GM12878 (cell line): ENCODE measurements around the gene FUT6. TPM values are rescaled to one million over a fixed set of nuclear protein-coding genes. Genes with fewer than 3 reads are reported as not detected.

Source experiments
- ATAC-seq: fragments of 200-7000 bp; cut with Tn5 transposase; 3 replicates; pipeline ENCODE4 v1.9.1; 2020; ENCODE audit warnings: mild to moderate bottlenecking, moderate library complexity
- BruUV-seq: library from RNA; stranded (reverse); fragments of 400-500 nt; replicated peaks from 2 replicates; lab custom pipeline; 2021; lab: Mats Ljungman, UMichigan
- CTCF ChIA-PET: fragments of 300-600 bp; sonication (Branson Sonifier 250); formaldehyde crosslinking; extraction: SDS; loops from one replicate; lab custom pipeline; 2021; ENCODE audit warnings: inconsistent platforms; lab: Yijun Ruan, JAX
- POLR2A ChIA-PET: fragments of 350-600 bp; formaldehyde crosslinking; extraction: SDS; loops from one replicate; lab custom pipeline; 2021; ENCODE audit warnings: inconsistent platforms; lab: Charles Lee
- RAD21 ChIA-PET: fragments of 300-600 bp; sonication (Branson Sonifier 250); formaldehyde crosslinking; loops from one replicate; lab custom pipeline; 2023; ENCODE audit warnings: antibody characterized with exemption; ENCODE audit not compliant: unreplicated experiment; lab: Charles Lee
- SMC1A ChIA-PET: fragments of 300-600 bp; sonication (Branson Sonifier 250); formaldehyde crosslinking; loops from one replicate; lab custom pipeline; 2023; ENCODE audit not compliant: unreplicated experiment, uncharacterized antibody; lab: Charles Lee
- DNase-seq: peaks from one replicate; pipeline ENCODE4 v3.0.0-alpha.2; 2011; ENCODE audit warnings: low read depth, low spot score
- FAIRE-seq: peaks from 3 replicates; lab custom pipeline; 2011; peaks lifted over from hg19 to GRCh38; lab: Jason Lieb, UNC
- H2AFZ ChIP-seq: 2 replicates; pipeline ENCODE4 v1.6.0; 2011; ENCODE audit warnings: low read depth, low read length, control low read depth; ENCODE audit not compliant: control insufficient read depth
- H3K27ac ChIP-seq: 2 replicates; pipeline ENCODE4 v1.5.1; 2011; ENCODE audit warnings: control low read depth; ENCODE audit not compliant: control insufficient read depth, insufficient read depth
- H3K27me3 ChIP-seq, 2 experiments: replicated peaks in 1 of 2; 2 replicates each; pipeline versions ENCODE4 v1.6.0 to v1.6.1; 2011; ENCODE audit warnings: low read length in 1 of 2; ENCODE audit not compliant: control insufficient read depth in 2 of 2, insufficient read depth in 2 of 2
- H3K36me3 ChIP-seq, 2 experiments: 2 replicates each; pipeline ENCODE4 v1.5.1; 2011; ENCODE audit warnings: low read length in 1 of 2; ENCODE audit not compliant: control insufficient read depth in 2 of 2, insufficient read depth in 2 of 2
- H3K4me1 ChIP-seq: 2 replicates; pipeline ENCODE4 v1.6.1; 2011; ENCODE audit warnings: mild to moderate bottlenecking, low read length, moderate library complexity, mixed read lengths; ENCODE audit not compliant: control insufficient read depth, insufficient read depth
- H3K4me2 ChIP-seq: 2 replicates; pipeline ENCODE4 v1.6.0; 2011; ENCODE audit warnings: control low read depth; ENCODE audit not compliant: control insufficient read depth, insufficient read depth
- H3K4me3 ChIP-seq: fragments of 200-600 bp; sonication (generic); 2 replicates; pipeline ENCODE4 v1.5.1; 2016
- H3K79me2 ChIP-seq: 2 replicates; pipeline ENCODE4 v1.6.0; 2011; ENCODE audit warnings: low read length; ENCODE audit not compliant: control insufficient read depth, insufficient read depth
- H3K9ac ChIP-seq: 2 replicates; pipeline ENCODE4 v1.8.0; 2011; ENCODE audit warnings: low read length, control low read depth, mixed read lengths; ENCODE audit not compliant: control insufficient read depth, insufficient read depth
- H3K9me3 ChIP-seq: replicated peaks from 3 replicates; pipeline ENCODE4 v1.5.1; 2011; ENCODE audit warnings: mild to moderate bottlenecking, low read length; ENCODE audit not compliant: control insufficient read depth, insufficient read depth
- H4K20me1 ChIP-seq: 2 replicates; pipeline ENCODE4 v1.6.0; 2011; ENCODE audit not compliant: control insufficient read depth, insufficient read depth
- CHD2 ChIP-seq: IDR thresholded peaks from 2 replicates; pipeline ENCODE4 v1.6.1; 2011; ENCODE audit warnings: low read depth, low read length, improper control_type of control experiment, borderline replicate concordance
- CHD4 ChIP-seq: fragments of 200-600 bp; sonication (generic); IDR thresholded peaks from 2 replicates; pipeline ENCODE4 v1.6.1; 2016; ENCODE audit warnings: mild to moderate bottlenecking
- HCFC1 ChIP-seq: fragments of 150-350 bp; IDR thresholded peaks from 2 replicates; pipeline ENCODE4 v1.6.1; 2014; ENCODE audit warnings: low read length
- MEF2B ChIP-seq: fragments of 450-650 bp; IDR thresholded peaks from 2 replicates; pipeline ENCODE4 v1.6.1; 2018; ENCODE audit warnings: mild to moderate bottlenecking, moderate library complexity; ENCODE audit not compliant: partially characterized antibody, poor library complexity, severe bottlenecking
- PAX5 ChIP-seq: IDR thresholded peaks from 2 replicates; pipeline ENCODE4 v1.6.1; 2011; ENCODE audit warnings: low read depth, low read length, borderline replicate concordance
- SIX5 ChIP-seq: IDR thresholded peaks from 2 replicates; pipeline ENCODE4 v1.6.1; 2011; ENCODE audit warnings: mild to moderate bottlenecking, low read depth, low read length, moderate library complexity; ENCODE audit not compliant: severe bottlenecking
- SREBF1 ChIP-seq: IDR thresholded peaks from 2 replicates; pipeline ENCODE4 v1.6.1; 2012; ENCODE audit warnings: mild to moderate bottlenecking, low read length
- TBL1XR1 ChIP-seq: IDR thresholded peaks from 2 replicates; pipeline ENCODE4 v1.6.1; 2012; ENCODE audit warnings: low read depth, low read length, improper control_type of control experiment
- ZNF622 ChIP-seq: fragments of 450-650 bp; IDR thresholded peaks from 2 replicates; pipeline ENCODE4 v1.6.1; 2017; ENCODE audit warnings: mild to moderate bottlenecking, inconsistent platforms
- WGBS: methylation state at CpG from one replicate; pipeline ENCODE4 v1.1.6; 2016; ENCODE audit warnings: low lambda C conversion rate; ENCODE audit not compliant: insufficient replicate concordance, insufficient coverage; ENCODE audit errors: missing lambda C conversion rate; 5-methylcytosine and 5-hydroxymethylcytosine counted together
- in situ Hi-C: fragments of 300-500 bp; cut with MboI; formaldehyde crosslinking; loops from 9 replicates; pipeline ENCODE4 v1.14.3; 2018; ENCODE audit warnings: mixed read lengths
- intact Hi-C: fragments of 100-400 bp; cut with micrococcal nuclease; formaldehyde crosslinking; loops from one replicate; pipeline ENCODE4 v1.14.2; 2022; ENCODE audit not compliant: unreplicated experiment
- polyA plus RNA-seq, 11 experiments: library from polyadenylated mRNA; depleted of rRNA in 4 of 11; unstranded in 6 of 11; stranded (reverse) in 5 of 11; fragments of >200 nt; fragmentation: Nextera tagmentation in 4 of 11; fragmentation: Illumina TruSeq in 1 of 11; extraction: Ambion mirVana in 4 of 11; extraction: Trizol in 1 of 11; gene quantifications; 1 replicate in 1 of 11; 2 replicates in 10 of 11; pipeline versions ENCODE4 v1.2.1 to v1.2.3, GENCODE V29; 2011 to 2016; ENCODE audit warnings: inconsistent platforms in 2 of 11, missing spikeins in 2 of 11, low read depth in 1 of 11
- total RNA-seq, 4 experiments: library from RNA; depleted of rRNA in 3 of 4; stranded (reverse); fragments of >200 nt in 3 of 4; fragmentation: Illumina TruSeq in 1 of 4; extraction: Trizol in 1 of 4; gene quantifications; 2 replicates each; pipeline versions ENCODE4 v1.2.1 to v1.2.3, GENCODE V29; 2013 to 2021
- TF ChIP-seq, protein P1 (sequence below): fragments of 450-650 bp; formaldehyde crosslinking; IDR thresholded peaks from 2 replicates; pipeline ENCODE4 v1.5.0; 2022; ENCODE audit warnings: mild to moderate bottlenecking, missing genetic modification characterization
- TF ChIP-seq, protein P2 (sequence below): IDR thresholded peaks from 2 replicates; pipeline ENCODE4 v1.6.1; 2011; ENCODE audit warnings: mild to moderate bottlenecking, low read depth, low read length, moderate library complexity; ENCODE audit not compliant: insufficient replicate concordance
- TF ChIP-seq, protein P3 (sequence below): fragments of 450-650 bp; IDR thresholded peaks from 2 replicates; pipeline ENCODE4 v1.6.1; 2017; ENCODE audit warnings: borderline replicate concordance

The FUT6 gene
- total and polyA plus RNA-seq, 10 of the 15 experiments (the other 5 are each of a cell fraction or from before 2014, with no cell fraction given): not detected

DNA sequence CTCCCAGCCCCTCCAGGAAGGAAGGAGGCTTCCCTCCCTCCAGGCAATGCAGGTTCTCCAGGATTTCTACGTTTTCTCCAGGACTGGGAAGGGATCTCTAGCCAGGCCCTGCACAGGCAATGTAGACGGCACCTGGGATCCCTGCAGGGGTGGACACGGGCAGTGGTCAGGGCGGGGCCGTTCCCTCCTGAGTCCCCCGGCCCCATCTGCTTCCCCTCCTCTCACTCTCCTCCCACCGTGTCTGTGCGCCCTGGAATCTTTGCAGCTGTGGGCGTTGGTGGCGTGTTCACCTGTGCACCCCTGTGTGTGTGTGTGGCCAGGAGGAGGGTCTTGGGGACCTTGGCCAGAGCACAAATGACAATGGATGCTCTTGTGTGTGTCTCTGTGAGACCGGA lies 24.7 kb downstream of the FUT6 start (continued):
- TF ChIP-seq, protein P1, sequence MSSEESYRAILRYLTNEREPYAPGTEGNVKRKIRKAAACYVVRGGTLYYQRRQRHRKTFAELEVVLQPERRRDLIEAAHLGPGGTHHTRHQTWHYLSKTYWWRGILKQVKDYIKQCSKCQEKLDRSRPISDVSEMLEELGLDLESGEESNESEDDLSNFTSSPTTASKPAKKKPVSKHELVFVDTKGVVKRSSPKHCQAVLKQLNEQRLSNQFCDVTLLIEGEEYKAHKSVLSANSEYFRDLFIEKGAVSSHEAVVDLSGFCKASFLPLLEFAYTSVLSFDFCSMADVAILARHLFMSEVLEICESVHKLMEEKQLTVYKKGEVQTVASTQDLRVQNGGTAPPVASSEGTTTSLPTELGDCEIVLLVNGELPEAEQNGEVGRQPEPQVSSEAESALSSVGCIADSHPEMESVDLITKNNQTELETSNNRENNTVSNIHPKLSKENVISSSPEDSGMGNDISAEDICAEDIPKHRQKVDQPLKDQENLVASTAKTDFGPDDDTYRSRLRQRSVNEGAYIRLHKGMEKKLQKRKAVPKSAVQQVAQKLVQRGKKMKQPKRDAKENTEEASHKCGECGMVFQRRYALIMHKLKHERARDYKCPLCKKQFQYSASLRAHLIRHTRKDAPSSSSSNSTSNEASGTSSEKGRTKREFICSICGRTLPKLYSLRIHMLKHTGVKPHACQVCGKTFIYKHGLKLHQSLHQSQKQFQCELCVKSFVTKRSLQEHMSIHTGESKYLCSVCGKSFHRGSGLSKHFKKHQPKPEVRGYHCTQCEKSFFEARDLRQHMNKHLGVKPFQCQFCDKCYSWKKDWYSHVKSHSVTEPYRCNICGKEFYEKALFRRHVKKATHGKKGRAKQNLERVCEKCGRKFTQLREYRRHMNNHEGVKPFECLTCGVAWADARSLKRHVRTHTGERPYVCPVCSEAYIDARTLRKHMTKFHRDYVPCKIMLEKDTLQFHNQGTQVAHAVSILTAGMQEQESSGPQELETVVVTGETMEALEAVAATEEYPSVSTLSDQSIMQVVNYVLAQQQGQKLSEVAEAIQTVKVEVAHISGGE (CRISPR knock-in tag): no peak
- no peak for TF ChIP-seq PAX5
- no peak for TF ChIP-seq SIX5

DNA sequence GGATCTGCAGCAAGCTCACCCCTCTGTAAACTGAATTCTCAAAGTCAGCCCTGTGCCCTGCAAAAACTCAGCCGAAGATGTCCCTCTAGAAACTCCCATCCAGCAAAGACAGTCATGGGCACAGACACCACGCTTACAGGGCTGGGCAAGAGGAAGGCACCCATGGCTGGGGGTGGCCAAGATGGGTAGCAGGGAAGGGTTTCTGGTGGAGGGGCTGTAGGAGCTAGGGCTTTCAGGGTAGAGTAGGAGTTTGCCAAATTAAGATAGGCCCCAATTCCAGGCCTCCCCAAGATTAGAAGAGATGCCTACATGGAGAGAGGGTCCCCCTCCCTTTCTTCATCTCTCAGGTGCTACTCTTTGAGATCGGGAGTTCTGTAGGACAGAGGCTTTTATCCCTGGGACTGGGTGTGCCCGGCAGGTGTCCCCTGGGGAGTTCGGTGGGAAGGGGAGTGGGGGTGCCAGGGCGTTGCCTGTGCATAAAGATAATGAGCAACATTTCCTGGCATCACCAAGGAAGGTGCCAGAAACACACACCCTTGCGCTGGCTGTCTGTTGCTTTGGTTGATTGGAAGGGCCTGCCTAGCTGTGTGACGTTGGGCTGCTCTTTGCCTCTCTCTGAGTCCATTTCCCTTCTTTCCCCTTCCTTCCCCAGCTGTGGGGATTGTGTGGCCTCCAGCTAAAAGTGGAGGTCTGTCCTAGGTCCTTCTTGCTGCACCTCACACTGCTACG lies 25.2 kb downstream of the FUT6 start:
- no peaks in the 10 kb centered on the region for H3K27me3 ChIP-seq
- H3K4me3 ChIP-seq: no peak overlapping the region
- H3K4me1 ChIP-seq: no peaks in the 10 kb centered on the region
- H3K9me3 ChIP-seq: no peaks in the 10 kb centered on the region
- ChIA-PET POLR2A (interaction anchor here (0.5 kb wide), 1 partner anchor 125 kb away, joined by 3 read pairs; no protein-coding TSS in a partner anchor), SMC1A (no interaction called here), RAD21 (no interaction called here), CTCF (interaction anchor here (1.8 kb wide), 1 partner anchor 10 kb away, joined by 7 read pairs; no protein-coding TSS in a partner anchor)
- intact Hi-C loops (no loop called here), in situ Hi-C loops (no loop called here)
- WGBS: 28% methylated on average over 9 of the region's 9 CpGs
- H4K20me1 ChIP-seq: no peaks in the 10 kb centered on the region
- no peak overlapping the region for H2AFZ ChIP-seq
- H3K4me2 ChIP-seq: no peak overlapping the region
- FAIRE-seq (no peak), ATAC-seq (no peak), DNase-seq (no peak)
- H3K36me3 ChIP-seq: no peaks in the 10 kb centered on the region
- no peak overlapping the region for H3K27ac ChIP-seq
- BruUV-seq: no TSS peak
- H3K79me2 ChIP-seq: no peaks in the 10 kb centered on the region
- H3K9ac ChIP-seq: no peak overlapping the region
- no peak for TF ChIP-seq MEF2B
- no peak for TF ChIP-seq CHD4
- no peak for TF ChIP-seq CHD2
- no peak for TF ChIP-seq ZNF622
- TF ChIP-seq, protein P2, sequence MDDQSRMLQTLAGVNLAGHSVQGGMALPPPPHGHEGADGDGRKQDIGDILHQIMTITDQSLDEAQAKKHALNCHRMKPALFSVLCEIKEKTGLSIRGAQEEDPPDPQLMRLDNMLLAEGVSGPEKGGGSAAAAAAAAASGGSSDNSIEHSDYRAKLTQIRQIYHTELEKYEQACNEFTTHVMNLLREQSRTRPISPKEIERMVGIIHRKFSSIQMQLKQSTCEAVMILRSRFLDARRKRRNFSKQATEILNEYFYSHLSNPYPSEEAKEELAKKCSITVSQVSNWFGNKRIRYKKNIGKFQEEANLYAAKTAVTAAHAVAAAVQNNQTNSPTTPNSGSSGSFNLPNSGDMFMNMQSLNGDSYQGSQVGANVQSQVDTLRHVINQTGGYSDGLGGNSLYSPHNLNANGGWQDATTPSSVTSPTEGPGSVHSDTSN: no peak
- no peak for TF ChIP-seq HCFC1
- TF ChIP-seq TBL1XR1: no peak
- TF ChIP-seq, protein P3, sequence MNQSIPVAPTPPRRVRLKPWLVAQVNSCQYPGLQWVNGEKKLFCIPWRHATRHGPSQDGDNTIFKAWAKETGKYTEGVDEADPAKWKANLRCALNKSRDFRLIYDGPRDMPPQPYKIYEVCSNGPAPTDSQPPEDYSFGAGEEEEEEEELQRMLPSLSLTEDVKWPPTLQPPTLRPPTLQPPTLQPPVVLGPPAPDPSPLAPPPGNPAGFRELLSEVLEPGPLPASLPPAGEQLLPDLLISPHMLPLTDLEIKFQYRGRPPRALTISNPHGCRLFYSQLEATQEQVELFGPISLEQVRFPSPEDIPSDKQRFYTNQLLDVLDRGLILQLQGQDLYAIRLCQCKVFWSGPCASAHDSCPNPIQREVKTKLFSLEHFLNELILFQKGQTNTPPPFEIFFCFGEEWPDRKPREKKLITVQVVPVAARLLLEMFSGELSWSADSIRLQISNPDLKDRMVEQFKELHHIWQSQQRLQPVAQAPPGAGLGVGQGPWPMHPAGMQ: no peak
- TF ChIP-seq PAX5: no peak
- no peak for TF ChIP-seq SREBF1
